ENCODE results near the gene ARPC1B.

DNA sequence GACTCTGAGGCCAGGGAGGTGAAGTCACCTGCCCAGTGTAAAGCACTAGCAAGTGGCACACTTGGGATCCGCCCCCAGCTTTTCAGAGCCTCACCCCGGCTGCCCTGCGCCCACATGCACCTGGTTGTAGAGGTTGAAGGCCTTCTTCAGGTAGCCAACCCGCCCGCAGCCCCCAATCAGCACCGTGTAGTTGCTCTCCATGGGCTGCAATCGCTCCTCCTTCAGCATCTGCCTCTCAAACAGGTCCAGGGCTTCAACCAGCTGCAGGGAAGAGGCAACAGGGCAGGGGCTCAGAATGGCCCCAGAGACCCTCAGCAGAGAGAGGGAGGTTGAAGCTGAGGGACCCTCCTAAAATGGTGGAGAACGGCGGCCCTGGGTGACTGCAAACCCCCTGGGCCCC, 58.6 kb downstream of the ARPC1B start:
- no peak for TF ChIP-seq POLR2A (IDR thresholded peaks at IDR 0.05)
- TF ChIP-seq POLR2AphosphoS5 (IDR thresholded peaks at IDR 0.05): no peak
- TF ChIP-seq CTCF (IDR thresholded peaks at IDR 0.05 in 8 of 11, conservative IDR thresholded peaks at IDR 0.05 in 3 of 11): no peak
